ENCODE measurements around the gene SLC12A3.
A peak's percentile ranks its signal among the peaks of the same experiment; 100 is the strongest.
"Not testable (repeated sequence)": the region's sequence is repeated elsewhere in the genome, so short reads cannot be mapped to it uniquely, and the experiment has no call there.

Gene SLC12A3

DNA sequence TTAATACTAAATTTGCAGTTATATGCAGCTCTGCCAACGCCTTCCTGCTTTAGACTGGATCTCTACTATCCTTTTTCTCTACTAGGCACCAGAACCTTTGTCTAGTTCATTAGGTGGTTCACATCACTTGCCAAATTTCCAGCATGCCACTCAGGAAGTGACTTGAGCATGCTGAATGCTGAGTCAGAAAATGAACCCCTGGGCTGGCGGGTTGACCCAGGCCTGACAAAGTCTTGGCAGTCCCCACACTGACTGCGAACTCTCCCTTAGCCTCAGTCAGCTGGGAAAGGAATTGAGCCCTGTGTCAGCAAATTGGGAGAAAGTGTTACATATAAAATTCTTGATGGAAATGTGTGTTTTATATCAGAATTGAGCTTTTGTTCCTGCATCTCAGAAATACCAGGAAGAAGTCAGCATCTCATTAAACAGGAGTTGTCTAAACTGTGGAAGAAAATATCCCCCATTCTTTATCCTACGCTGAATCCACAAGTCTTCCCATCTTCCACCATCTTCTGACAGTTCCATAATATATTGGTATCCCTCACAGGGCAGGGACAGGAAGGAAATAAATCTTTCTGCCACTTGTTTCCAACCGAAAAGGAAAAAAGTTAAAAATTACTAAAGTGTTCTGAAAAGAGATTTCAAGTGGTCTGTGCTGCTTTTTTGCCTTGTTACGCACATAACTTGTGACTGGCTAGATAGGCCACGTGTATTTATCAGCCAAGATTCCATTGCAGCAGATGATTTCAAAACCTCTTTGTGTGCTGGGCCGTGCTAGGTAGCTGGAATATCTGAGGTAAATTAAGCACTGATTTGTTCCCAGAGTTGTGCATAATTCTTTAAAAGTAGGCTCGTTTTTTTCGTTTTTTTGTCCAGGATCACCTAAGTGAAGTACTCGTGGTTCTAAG is 16.7 kb upstream of the SLC12A3 start:
- no peak for DNase-seq (ENCODE audit: low read depth)

DNA sequence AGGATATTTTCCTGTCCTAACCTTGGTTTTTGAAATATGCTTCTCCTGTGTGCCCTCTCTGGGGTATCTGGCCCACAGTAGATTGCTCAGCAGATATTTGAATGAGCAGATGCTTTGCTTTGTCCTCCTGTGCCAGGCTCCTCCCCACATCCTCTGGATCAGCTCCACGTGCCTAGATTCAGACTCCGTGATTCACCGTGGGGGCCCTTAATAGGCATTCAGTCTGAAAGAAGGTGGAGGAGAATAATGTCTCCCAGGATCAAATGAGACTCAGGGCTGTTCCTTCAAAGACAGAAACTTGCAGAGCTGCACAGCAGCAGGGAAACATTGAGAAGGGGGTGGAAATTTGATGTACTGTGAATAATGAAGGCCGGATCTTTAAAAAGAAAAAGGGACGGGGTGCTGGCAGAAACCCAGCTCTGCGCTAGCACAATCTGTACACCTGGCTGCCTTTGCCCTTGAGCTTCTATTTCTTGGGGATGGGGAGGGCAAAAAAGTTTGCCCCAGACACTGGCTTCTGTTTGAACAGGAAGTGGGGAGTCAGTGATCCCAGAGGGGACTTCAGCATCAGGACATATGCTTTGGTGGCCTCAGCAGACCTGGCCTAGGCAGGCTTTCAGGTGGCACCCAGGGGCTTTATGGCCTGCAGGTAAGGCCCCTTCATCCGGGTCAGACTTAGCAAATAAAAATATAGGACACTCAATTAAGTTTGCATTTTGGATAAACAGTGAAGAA is 15.9 kb upstream of the SLC12A3 start:
- no peak for DNase-seq (ENCODE audit: low read depth)

DNA sequence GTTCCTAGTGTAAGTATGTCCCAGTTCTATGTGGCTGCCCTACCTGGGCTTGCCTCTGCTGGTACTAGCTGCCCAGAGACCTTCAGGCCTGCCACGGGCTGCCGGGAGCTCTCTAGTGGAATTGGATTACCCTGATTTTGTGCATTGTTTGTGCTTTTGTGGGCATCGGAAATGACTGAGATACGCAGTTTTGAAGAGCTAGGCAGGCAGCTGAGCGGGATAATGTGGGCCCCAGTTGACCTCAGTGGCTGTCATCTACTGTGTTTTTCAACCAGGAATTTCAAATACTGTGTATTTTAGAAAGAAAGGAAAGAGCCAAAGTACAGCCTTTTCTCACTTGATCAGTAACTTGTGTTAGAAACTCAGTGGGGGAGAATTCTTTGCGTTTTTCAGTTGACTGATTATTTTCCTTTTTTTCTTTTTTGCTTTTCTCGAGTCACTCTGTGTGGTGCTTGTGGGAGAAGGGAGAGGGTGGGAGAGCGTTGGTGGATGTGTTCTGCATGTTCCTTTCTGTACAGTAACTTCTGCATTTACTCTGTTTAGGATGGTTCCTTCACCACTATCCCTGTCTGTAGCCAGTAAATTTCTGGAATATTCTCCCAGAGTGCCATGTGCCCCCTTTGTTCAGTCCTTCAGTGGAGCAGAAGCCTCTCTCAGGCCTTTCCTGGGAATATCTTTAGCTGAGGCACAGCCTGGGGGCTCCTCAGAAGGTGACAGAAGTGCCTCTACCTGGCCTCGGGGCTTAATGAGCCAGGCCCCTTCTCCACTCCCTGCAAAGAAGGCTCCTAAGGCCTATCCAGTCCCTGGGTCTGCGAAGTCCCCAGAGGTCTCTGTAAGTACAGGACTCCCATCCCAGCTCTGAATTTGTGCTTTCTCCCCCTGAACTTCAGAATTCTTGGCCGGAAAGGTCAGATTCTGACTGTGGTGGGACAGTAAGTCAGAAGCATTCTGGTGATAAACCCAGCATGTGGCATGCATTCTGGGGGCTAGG is 15.0 kb upstream of the SLC12A3 start:
- DNase-seq (ENCODE audit: low read depth) = no peak

DNA sequence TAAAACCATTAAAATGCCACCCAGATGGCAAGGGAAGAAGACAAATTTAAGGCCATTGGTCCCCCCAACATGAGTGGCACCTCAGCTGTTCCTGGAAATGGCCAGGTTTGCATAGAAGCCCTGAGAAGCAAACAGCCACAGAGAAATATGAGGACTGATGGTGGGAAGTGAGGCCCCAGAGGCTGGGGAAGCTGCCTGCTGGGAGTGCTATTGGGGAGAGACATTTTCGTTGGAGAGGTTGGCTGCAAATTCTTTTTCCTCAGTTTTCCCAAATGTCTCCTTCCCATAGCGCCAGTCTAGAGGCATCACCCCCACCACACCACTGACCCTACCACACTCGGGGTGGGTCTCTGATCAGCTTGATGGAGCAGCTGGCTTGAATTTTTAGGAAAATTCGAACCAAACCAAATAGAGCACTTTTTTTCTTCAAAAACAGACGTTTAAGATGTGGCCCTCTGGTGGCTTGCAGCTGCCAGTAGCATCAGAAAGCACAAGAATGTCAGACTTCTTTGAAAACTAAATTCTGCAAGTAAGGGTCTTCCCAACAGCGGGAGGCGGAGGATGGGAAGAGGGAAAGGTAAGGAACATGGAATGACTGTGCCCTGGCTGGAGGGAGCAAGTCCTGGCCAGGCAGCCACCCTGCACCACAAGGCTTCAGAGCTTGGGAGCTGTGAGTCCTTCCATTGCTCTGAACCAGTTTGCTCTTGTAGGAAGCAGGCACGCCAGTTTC is 13.2 kb upstream of the SLC12A3 start:
- DNase-seq (ENCODE audit: low read depth) = no peak

DNA sequence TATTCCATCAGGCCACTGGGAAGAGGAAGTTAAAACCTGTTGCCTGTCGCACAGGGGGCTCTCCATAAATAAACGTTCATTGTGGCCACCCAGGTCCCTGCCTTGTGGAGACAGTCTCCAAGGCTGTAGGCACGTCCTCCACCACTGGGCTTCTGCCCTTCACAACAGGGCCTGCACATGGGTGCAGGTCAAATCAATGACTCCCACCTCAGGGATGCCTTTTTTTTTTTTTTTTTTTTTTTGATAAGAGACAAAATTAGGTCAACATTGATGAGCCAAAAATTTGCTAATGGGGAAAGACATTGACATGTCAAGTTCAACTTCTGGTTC is 12.6 kb upstream of the SLC12A3 start:
- DNase-seq (ENCODE audit: low read depth) = no peak

DNA sequence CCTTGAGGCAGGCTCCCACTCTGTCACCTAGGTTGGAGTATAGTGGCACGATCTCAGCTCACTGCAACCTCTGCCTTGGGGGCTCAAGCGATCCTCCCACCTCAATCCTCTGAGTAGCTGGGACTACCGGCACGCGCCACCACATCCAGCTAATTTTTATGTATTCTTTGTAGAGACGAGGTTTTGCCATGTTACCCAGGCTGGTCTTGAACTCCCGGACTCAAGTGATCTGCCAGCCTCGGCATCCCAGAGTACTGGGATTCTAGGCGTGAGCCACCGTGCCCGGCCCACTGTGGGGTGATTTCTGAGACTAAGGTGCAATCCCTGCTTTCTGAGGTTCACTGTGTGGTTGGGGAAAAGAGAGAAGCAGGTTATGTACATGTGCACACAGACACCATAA is 12.0 kb upstream of the SLC12A3 start:
- no peak for DNase-seq (ENCODE audit: low read depth)

DNA sequence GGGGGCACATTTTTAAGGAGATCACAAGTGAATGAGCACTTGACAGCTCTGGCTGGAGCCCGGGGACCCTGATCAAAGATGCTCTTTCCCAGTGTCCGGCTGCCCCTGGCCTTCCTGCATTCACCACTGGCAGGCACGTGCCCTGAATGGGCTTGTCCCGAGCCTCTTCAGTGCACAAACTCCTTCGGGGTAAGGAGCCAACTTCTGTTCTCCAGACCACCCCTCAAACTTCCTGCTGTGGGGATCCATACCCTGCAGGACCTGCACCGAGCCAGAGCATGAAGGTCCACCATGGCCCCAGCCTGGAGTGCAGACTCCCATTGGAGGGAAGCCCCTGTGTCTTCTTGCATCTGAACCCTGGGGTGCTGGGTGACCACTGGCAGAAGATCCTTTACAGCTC is 9.8 kb upstream of the SLC12A3 start:
- no peak for DNase-seq (ENCODE audit: low read depth)

DNA sequence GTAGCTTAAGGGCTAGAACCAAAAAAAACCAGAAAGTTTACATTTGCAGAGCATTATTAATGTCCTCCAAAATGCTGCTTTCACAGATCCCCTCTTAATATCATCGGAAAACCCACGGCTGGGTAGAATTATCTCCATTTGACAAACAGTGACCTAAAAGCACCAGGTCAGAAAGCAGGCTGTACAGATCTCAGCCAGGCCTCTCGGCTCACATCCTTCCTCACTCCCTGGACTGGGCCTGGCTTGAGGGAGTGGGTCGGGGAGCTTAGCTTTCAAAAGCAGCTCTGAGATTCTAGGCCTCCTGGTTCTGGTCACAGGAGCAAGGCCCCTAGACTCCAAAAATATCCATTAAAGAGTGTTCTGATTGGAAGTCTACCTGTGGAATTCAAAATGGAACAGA is 9.1 kb upstream of the SLC12A3 start:
- no peak for DNase-seq (ENCODE audit: low read depth)

DNA sequence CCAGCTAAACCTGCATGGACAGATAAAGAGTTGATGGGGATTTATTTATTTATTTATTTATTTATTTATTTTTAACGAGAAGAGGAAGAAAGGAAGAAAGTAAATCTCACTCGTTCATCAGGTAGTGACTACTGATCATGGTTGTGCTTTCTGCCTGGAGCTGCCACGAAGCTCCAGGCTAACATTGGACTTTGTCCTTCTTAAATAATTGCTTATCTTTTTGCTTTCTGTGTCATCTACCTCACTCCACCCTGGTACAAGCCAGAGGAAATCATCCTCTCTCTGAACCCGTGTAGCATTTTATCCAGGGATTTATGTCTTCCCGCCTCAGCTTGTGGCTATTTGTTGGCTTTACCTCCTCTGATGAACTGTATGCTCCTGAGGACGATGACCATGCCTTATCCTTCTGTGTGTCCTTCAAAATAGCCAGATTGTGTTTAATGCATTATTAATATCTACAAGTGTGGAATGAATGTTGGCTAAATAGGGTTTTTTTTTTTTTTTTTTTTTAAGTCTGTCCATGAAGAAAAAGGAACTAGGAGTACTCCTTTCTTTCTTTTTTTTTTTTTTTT is 8.0 kb upstream of the SLC12A3 start:
- no peak for DNase-seq (ENCODE audit: low read depth)

DNA sequence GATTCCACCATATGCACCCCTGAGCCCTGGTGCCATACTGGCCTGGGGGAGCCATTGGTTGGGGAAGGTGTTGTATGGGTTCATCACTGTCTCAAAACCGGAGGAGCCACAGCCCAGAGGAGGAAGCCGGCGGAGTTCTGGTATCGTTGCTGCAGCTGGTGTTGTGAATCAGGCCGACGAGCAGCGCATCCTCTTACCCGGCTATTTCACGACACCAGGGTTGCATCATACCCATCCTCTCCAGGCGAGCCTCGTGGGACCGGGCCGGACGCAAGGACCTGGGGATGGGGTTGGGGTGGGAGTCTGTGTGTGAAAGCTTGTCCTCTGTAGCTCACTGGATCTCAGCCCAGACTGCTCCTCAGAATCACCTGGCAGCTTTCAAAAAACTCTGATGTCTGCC is 6.6 kb upstream of the SLC12A3 start:
- DNase-seq (ENCODE audit: low read depth) = no peak

DNA sequence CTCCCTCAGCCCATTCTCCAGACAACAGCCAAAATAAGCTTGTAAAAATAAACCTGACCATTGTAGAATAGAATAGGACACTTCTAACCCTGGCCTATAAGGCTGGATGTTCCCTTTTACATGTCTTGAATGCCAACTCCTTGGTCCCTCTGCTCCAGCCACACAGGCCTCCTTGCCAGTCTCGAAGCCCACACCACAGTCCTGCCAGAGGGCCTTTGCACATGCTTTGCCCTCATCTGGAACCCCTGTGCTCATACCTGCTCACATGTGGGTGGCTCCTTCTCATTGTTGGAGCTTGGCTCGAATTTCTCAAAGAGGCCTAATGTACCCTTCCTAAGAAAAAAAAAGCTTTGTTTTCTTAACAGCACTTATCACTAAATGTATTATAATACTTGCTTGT is 5.4 kb upstream of the SLC12A3 start:
- DNase-seq (ENCODE audit: low read depth) = no peak

DNA sequence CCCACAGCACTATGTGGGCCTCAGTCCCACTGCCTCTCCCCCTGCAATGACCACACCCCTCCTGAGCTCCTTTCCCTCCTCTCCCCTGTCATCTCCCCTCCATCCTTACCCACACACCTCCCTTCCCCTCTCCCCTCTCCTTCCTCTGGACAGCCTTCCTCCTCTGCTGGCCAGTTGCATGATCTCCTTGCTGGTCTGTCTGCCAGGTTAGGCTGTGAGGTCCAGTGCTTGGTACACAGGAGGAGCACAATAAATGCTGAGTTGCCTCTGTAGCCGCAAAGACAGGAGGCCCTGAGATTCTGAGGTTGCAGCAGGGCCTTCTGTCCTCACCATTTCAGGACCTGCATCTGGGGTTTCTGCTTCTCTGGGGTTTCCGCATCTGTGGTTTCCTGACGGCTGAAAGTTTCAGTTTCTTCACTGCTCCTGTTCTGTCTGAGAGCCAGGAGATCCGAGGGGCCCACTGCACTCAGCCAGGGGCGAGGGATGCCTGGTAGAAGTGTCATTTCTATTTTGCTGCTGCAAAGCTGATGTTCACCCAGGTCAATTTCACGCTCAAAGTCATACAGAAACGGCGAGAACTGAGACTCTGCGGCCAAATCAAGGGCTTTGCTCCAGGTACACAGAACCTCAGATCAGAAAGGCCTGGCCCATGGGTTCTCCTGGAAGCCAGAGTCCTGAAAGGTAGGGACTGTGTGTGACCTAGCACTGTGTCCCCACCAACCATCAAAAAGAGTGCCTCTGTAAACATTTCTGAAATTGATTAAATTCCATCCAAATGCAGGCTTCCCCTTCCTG is 4.6 kb upstream of the SLC12A3 start:
- no peak for DNase-seq (ENCODE audit: low read depth)

DNA sequence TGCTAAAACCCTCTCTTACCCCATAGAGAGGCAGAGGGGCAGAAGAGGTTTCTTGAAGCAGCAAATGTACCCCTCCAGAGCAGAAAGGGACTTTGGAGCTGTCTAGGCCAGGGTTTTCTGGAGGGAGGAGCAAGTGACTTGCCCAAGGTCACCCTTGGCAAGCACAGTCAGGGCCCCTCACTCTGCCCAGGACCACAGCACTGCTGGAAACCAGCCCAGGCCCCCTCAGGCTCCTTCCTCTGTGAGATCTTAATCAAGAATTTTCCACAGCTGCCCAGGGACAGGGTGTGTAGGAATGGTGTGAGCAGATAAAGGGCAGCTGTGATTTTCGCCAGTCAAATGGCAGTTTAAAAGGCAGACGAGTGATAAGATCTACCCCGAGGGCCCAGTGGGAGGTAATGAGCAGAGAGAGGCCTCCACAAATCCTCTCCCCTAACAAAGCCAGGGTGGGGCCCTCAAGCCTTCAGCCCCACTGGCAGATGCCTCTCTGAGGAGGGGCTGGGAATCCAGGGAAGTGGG is 3.9 kb upstream of the SLC12A3 start:
- no peak for DNase-seq (ENCODE audit: low read depth)

DNA sequence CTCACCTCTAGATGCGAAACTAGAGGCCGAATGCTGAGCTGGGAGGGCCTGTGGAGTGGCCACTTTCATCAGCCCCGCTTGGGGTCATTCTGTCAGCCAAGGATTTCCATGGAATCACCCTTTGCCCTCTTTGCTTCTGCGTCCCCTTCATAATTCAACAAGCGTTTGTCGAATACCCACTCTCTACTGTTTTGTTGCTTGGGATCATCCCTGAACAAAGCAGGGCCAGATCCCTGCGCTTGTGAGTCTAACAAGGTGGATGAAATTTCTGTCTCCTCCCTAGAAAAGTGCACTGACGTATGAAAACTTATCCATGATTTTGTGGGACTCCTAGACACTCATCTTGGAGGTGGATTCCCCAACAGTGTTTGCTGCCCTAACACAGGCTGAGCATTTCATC is 3.3 kb upstream of the SLC12A3 start:
- no peak for DNase-seq (ENCODE audit: low read depth)

DNA sequence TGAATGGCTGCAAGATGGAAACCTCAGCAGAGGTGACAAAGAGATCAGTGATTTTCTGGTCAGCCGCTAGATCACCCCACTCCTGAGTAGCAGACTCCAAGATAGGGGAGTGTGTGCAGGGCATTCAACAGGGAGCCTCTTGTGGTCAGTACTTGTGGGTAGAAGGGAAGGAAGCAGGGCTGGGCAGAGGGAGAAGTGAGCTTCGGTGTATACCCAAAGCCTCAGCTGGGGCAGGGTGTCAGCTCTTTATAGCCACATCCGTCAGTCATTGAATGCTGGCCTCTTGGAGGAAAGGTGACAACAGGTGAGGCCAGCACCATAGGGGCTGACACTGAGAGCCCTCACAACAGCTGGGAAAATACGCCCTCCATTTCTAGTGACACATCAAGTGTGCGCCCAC is 2.2 kb upstream of the SLC12A3 start:
- no peak for DNase-seq (ENCODE audit: low read depth)

DNA sequence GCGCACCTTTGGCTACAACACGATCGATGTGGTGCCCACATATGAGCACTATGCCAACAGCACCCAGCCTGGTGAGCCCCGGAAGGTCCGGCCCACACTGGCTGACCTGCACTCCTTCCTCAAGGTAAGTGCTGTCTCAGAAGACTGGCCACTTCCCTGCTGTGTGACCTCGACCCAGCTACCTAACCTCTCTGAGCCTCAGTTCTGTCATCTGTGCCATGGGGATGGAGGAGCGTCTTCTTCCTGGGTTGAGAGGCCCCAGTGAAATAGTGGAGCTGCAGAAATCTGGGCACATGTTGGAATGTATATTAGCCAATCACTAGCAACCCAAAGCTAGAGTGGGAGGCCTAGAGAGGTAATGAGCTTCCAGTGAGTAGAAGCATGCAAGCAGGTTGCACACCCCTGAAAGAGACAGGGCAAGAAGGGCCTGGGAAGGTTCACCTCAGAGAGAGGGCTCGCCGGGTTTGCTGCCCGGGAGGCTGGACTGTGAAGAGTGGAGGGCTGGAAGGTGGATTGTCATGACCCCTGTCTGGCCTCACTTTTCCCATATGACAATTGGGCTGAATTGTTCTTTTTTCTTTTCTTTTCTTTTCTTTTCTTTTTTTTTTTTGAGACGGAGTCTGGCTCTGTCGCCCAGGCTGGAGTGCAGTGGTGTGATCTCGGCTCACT is 521 bp downstream of the SLC12A3 start:
- no peak for DNase-seq (ENCODE audit: low read depth)

DNA sequence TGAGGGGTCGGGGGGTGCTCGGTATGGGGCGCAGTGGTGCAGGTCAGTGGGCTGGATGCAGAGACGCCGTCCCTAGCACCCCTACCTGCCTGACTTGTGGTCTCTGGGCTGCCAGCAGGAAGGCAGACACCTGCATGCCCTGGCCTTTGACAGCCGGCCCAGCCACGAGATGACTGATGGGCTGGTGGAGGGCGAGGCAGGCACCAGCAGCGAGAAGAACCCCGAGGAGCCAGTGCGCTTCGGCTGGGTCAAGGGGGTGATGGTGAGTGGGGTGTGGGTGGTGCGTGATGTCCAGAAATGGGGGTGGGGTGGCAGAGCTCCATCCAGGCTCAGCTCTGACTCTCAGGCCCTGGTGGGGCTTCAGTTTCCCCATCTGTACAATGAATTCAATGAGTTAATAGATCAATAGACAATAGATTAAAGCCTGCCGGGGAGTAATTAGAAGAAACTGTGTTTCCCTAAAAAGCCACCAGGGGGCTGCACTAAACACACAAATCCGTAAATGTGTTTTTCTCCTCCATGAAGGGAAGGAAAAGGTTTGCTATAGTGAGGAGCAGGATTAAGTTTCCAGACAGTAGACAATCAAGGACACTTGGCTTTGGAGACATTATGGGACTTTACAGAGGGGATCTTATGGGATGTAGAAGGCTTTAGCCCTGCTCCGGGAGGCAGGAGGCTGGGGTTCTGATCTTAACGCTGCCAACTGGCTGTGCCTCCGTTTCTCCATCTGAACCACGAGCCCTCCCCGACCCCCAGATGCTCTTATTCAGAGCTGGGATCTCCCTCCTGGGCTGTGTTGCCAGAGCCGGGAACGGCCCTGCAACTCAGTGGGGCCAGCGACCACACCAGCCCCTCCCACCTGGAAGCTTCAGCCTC is 2.2 kb downstream of the SLC12A3 start:
- DNase-seq (ENCODE audit: low read depth) = peak; percentile 19

DNA sequence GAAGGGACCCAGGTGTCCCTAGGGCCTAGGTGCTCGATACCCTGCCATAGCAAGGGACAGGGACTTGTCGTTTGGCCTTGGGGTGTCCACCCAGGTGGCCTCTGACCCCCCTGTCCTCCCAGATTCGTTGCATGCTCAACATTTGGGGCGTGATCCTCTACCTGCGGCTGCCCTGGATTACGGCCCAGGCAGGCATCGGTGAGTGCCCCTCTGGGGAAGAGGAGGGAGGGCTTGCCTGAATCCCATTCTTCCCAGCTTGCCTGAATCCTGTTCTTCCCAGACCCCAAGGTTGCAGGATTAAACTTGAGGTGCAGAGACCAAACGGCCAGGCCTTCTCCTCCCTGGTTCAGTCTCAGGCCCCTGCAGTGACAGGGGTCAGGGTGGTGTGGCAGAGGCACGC is 3.2 kb downstream of the SLC12A3 start:
- no peak for DNase-seq (ENCODE audit: low read depth)

DNA sequence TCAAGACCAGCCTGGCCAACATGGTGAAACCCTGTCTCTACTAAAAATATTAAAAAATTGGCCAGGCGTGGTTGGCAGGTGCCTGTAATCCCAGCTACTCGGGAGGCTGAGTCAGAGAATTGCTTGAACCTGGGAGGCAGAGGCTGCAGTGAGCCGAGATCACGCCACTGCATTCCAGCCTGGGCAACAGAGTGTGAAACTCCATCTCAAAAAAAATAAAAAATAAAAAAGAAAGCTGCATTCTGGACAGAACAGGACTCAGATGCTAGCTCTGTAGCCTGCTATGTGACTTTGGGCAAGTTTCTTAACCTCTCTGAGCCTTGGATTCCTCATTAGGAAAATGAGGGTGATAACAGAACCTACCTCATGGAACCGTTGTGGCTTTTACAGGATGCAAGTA is 3.8 kb downstream of the SLC12A3 start:
- DNase-seq (ENCODE audit: low read depth) = not testable (repeated sequence)
